HEK293T (cell line): Measurements from ENCODE around the gene ST6GAL1.

Experiments used
- BHLHE40 ChIP-seq: fragments of 450-650 bp; IDR thresholded peaks from 2 replicates; pipeline ENCODE4 v1.6.1; 2016; ENCODE audit warnings: mild to moderate bottlenecking, moderate library complexity, borderline replicate concordance
- ELF4 ChIP-seq: fragments of 450-650 bp; IDR thresholded peaks from 2 replicates; pipeline ENCODE4 v1.6.1; 2017; ENCODE audit warnings: antibody characterized with exemption
- FOXA1 ChIP-seq: fragments of 450-650 bp; IDR thresholded peaks from 2 replicates; pipeline ENCODE4 v1.6.1; 2016; ENCODE audit warnings: mild to moderate bottlenecking
- FOXK2 ChIP-seq: fragments of 450-650 bp; IDR thresholded peaks from 2 replicates; pipeline ENCODE4 v1.6.1; 2016; ENCODE audit warnings: mild to moderate bottlenecking
- FOXM1 ChIP-seq: fragments of 450-650 bp; IDR thresholded peaks from 2 replicates; pipeline ENCODE4 v1.6.1; 2017; ENCODE audit warnings: mild to moderate bottlenecking, borderline replicate concordance
- HDGF ChIP-seq: fragments of 450-650 bp; IDR thresholded peaks from 2 replicates; pipeline ENCODE4 v1.6.1; 2017; ENCODE audit warnings: antibody characterized with exemption, borderline replicate concordance
- L3MBTL2 ChIP-seq: fragments of 450-650 bp; conservative IDR thresholded peaks from 2 replicates; pipeline ENCODE4 v1.6.1; 2016; ENCODE audit warnings: mild to moderate bottlenecking
- LEF1 ChIP-seq: fragments of 450-650 bp; IDR thresholded peaks from 2 replicates; pipeline ENCODE4 v1.6.1; 2017; ENCODE audit warnings: mild to moderate bottlenecking, borderline replicate concordance
- NFRKB ChIP-seq: fragments of 450-650 bp; IDR thresholded peaks from 2 replicates; pipeline ENCODE4 v1.6.1; 2016; ENCODE audit warnings: mild to moderate bottlenecking, moderate library complexity
- PKNOX1 ChIP-seq: fragments of 450-650 bp; IDR thresholded peaks from 2 replicates; pipeline ENCODE4 v1.6.1; 2016
- SP1 ChIP-seq: fragments of 450-650 bp; IDR thresholded peaks from 2 replicates; pipeline ENCODE4 v1.6.1; 2017
- SUZ12 ChIP-seq: fragments of 450-650 bp; IDR thresholded peaks from 2 replicates; pipeline ENCODE4 v1.6.1; 2016; ENCODE audit warnings: mild to moderate bottlenecking
- TARDBP ChIP-seq: fragments of 450-650 bp; IDR thresholded peaks from 2 replicates; pipeline ENCODE4 v1.6.1; 2016

- no peak for TF ChIP-seq FOXM1
- no peak for TF ChIP-seq BHLHE40
- TF ChIP-seq SP1 = no peak
- no peak for TF ChIP-seq TARDBP
- TF ChIP-seq ELF4 = no peak
- no peak for TF ChIP-seq FOXA1
- no peak for TF ChIP-seq NFRKB
- TF ChIP-seq LEF1 = no peak
- no peak for TF ChIP-seq SUZ12
- no peak for TF ChIP-seq FOXK2
- TF ChIP-seq HDGF = no peak
- no peak for TF ChIP-seq L3MBTL2
- TF ChIP-seq PKNOX1 = no peak
Observed at GRCh38 chr3:186909078-186909853, 21.1 kb upstream of the ST6GAL1 start.
